K562 (cell line): ENCODE data around the gene PRDM16. TPM values are rescaled to one million over a fixed set of nuclear protein-coding genes. Genes with fewer than 3 reads are reported as not detected.

Experiments
- ATAC-seq: fragments of 200-7000 bp; cut with Tn5 transposase; 3 replicates; pipeline ENCODE4 v1.9.1; 2020; ENCODE audit warnings: moderate library complexity
- BruUV-seq: library from RNA; stranded (reverse); fragments of 400-500 nt; replicated peaks from 2 replicates; lab custom pipeline; 2021; lab: Mats Ljungman, UMichigan
- CTCF ChIA-PET: fragments of 300-600 bp; formaldehyde crosslinking; extraction: SDS; loops from one replicate; lab custom pipeline; 2021; ENCODE audit warnings: low intra/inter-chr PET ratio; lab: Yijun Ruan, JAX
- POLR2A ChIA-PET: fragments of 300-600, 350-650 bp; sonication (Branson Sonifier 250); formaldehyde crosslinking; extraction: SDS; loops from one replicate; lab custom pipeline; 2021; ENCODE audit warnings: antibody characterized with exemption, inconsistent platforms; lab: Yijun Ruan, JAX
- DNase-seq, 4 experiments: peaks; one replicate each; pipeline versions ENCODE4 v3.0.0 to v3.0.0-alpha.2; 2011 to 2018; ENCODE audit warnings: low spot score in 3 of 4, mixed read lengths in 3 of 4; ENCODE audit errors: extremely low read depth in 1 of 4
- FAIRE-seq: peaks from 2 replicates; lab custom pipeline; 2011; peaks lifted over from hg19 to GRCh38; lab: Jason Lieb, UNC
- H2AFZ ChIP-seq: 2 replicates; pipeline ENCODE4 v1.6.0; 2011; ENCODE audit warnings: low read depth, low read length, control low read depth, inconsistent platforms
- H3K27ac ChIP-seq: fragments of 200-600 bp; 3 replicates; pipeline ENCODE4 v1.8.0; 2011; ENCODE audit warnings: low read depth, mild to moderate bottlenecking, control low read depth, inconsistent platforms, low read length, moderate library complexity, mixed read lengths; ENCODE audit errors: extremely low read depth
- H3K27me3 ChIP-seq, 2 experiments: fragments of 300-600 bp in 1 of 2; 2 replicates in 1 of 2; 3 replicates in 1 of 2; pipeline versions ENCODE4 v1.6.0 to v1.8.0; 2011; ENCODE audit warnings: inconsistent platforms in 2 of 2, low read length in 2 of 2, mild to moderate bottlenecking in 1 of 2, mixed read lengths in 1 of 2, moderate library complexity in 1 of 2; ENCODE audit not compliant: control insufficient read depth in 2 of 2, insufficient read depth in 2 of 2
- H3K36me3 ChIP-seq: fragments of 300-600 bp; 3 replicates; pipeline ENCODE4 v1.8.0; 2011; ENCODE audit warnings: mild to moderate bottlenecking, low read length, inconsistent platforms; ENCODE audit not compliant: control insufficient read depth, insufficient read depth
- H3K4me1 ChIP-seq, 2 experiments: fragments of 200-600 bp in 1 of 2; replicated peaks in 1 of 2; 2 replicates in 1 of 2; 3 replicates in 1 of 2; pipeline versions ENCODE4 v1.5.1 to v1.8.0; 2011; ENCODE audit warnings: inconsistent platforms in 2 of 2, low read length in 2 of 2, mild to moderate bottlenecking in 1 of 2, mixed read lengths in 1 of 2, moderate library complexity in 1 of 2; ENCODE audit not compliant: control insufficient read depth in 2 of 2, insufficient read depth in 2 of 2
- H3K4me2 ChIP-seq: 2 replicates; pipeline ENCODE4 v1.6.1; 2011; ENCODE audit warnings: low read length, control low read depth, inconsistent platforms, mixed read lengths; ENCODE audit not compliant: insufficient read depth
- H3K4me3 ChIP-seq: fragments of 200-600 bp; sonication (generic), shearing (Covaris generic); 2 replicates; pipeline ENCODE4 v1.5.1; 2016; ENCODE audit warnings: control low read depth, inconsistent platforms
- H3K79me2 ChIP-seq: fragments of 200-600 bp; 3 replicates; pipeline ENCODE4 v1.8.0; 2011; ENCODE audit warnings: low read length, inconsistent platforms; ENCODE audit not compliant: control insufficient read depth, insufficient read depth
- H3K9ac ChIP-seq, 2 experiments: 2 replicates each; pipeline versions ENCODE4 v1.6.0 to v1.6.1; 2011; ENCODE audit warnings: low read depth in 2 of 2, low read length in 2 of 2, control low read depth in 1 of 2, inconsistent platforms in 1 of 2, mild to moderate bottlenecking in 1 of 2, mixed read lengths in 1 of 2; ENCODE audit not compliant: insufficient read depth in 1 of 2
- H3K9me1 ChIP-seq: one replicate; pipeline ENCODE4 v1.6.0; 2011; ENCODE audit warnings: inconsistent platforms, mild to moderate bottlenecking, low read length, moderate library complexity; ENCODE audit not compliant: control insufficient read depth, insufficient read depth
- H3K9me3 ChIP-seq: replicated peaks from 2 replicates; pipeline ENCODE4 v1.5.1; 2011; ENCODE audit warnings: low read depth, low read length, inconsistent platforms; ENCODE audit not compliant: control insufficient read depth, insufficient read depth
- H4K20me1 ChIP-seq: replicated peaks from 2 replicates; pipeline ENCODE4 v1.6.1; 2011; ENCODE audit warnings: low read length, inconsistent platforms, mixed read lengths; ENCODE audit not compliant: control insufficient read depth, insufficient read depth
- ARNT ChIP-seq, 2 experiments: fragments of 450-650 bp; IDR thresholded peaks; 2 replicates each; pipeline ENCODE4 v1.6.1; 2016; ENCODE audit warnings: mild to moderate bottlenecking in 1 of 2
- DNMT1 ChIP-seq: fragments of 450-650 bp; IDR thresholded peaks from 2 replicates; pipeline ENCODE4 v1.6.1; 2016; ENCODE audit warnings: antibody characterized with exemption, mild to moderate bottlenecking
- E2F5 ChIP-seq: sonication (generic); formaldehyde crosslinking; IDR thresholded peaks from 2 replicates; pipeline ENCODE4 v1.8.0; 2022; ENCODE audit warnings: mild to moderate bottlenecking, missing genetic modification reagents
- ELF1 ChIP-seq: fragments of 200-800 bp; sonication (Bioruptor generic); IDR thresholded peaks from 2 replicates; pipeline ENCODE4 v1.6.1; 2016; ENCODE audit warnings: missing genetic modification characterization, missing compliant biosample characterization
- HDAC2 ChIP-seq: fragments of 450-650 bp; IDR thresholded peaks from 2 replicates; pipeline ENCODE4 v1.6.1; 2016; ENCODE audit warnings: mild to moderate bottlenecking
- HMGN3 ChIP-seq: IDR thresholded peaks from 2 replicates; pipeline ENCODE4 v1.6.1; 2011; ENCODE audit warnings: borderline replicate concordance, low read depth, mild to moderate bottlenecking, mixed read lengths, low read length; ENCODE audit not compliant: insufficient read length; ENCODE audit errors: extremely low read depth
- PKNOX1 ChIP-seq: fragments of 450-650 bp; IDR thresholded peaks from 2 replicates; pipeline ENCODE4 v1.6.1; 2016
- POLR2AphosphoS5 ChIP-seq: IDR thresholded peaks from 2 replicates; pipeline ENCODE4 v1.6.1; 2011; ENCODE audit warnings: mild to moderate bottlenecking, low read depth, low read length, moderate library complexity; ENCODE audit not compliant: control insufficient read depth, insufficient read depth
- SIX5 ChIP-seq, 2 experiments: IDR thresholded peaks; 2 replicates each; pipeline ENCODE4 v1.6.1; 2011; ENCODE audit warnings: low read length in 2 of 2, borderline replicate concordance in 1 of 2, low read depth in 1 of 2, mild to moderate bottlenecking in 1 of 2, moderate library complexity in 1 of 2; ENCODE audit not compliant: insufficient read depth in 1 of 2
- ZBTB2 ChIP-seq: fragments of 450-650 bp; IDR thresholded peaks from 2 replicates; pipeline ENCODE4 v1.6.1; 2016; ENCODE audit warnings: antibody characterized with exemption
- ZKSCAN1 ChIP-seq: fragments of 150-350 bp; IDR thresholded peaks from 2 replicates; pipeline ENCODE4 v1.6.1; 2016; ENCODE audit warnings: low read depth, low read length
- ZNF184 ChIP-seq: sonication (generic); formaldehyde crosslinking; IDR thresholded peaks from 2 replicates; pipeline ENCODE4 v1.5.0; 2020; ENCODE audit warnings: missing genetic modification reagents
- WGBS: fragments of 100-300 bp; shearing (Covaris generic); methylation state at CpG from one replicate; pipeline ENCODE4 v1.1.6; 2016; ENCODE audit warnings: low coverage, mixed read lengths; ENCODE audit not compliant: insufficient coverage; ENCODE audit errors: missing lambda C conversion rate; 5-methylcytosine and 5-hydroxymethylcytosine counted together
- in situ Hi-C: fragments of 300-500 bp; cut with MboI; formaldehyde crosslinking; loops from 4 replicates; pipeline ENCODE4 v1.15.0; 2018; ENCODE audit warnings: inconsistent platforms, mixed read lengths
- intact Hi-C: fragments of 100-400 bp; cut with micrococcal nuclease; formaldehyde crosslinking; loops from 2 replicates; pipeline ENCODE4 v1.14.2; 2022
- polyA plus RNA-seq, 8 experiments: library from polyadenylated mRNA; depleted of rRNA in 4 of 8; stranded (reverse) in 5 of 8; unstranded in 3 of 8; fragments of >200 nt; fragmentation: Nextera tagmentation in 2 of 8; fragmentation: Illumina TruSeq in 1 of 8; extraction: Ambion mirVana in 2 of 8; extraction: Trizol in 1 of 8; gene quantifications; 2 replicates each; pipeline versions ENCODE4 v1.2.1 to v1.2.3, GENCODE V29; 2011 to 2014; ENCODE audit warnings: inconsistent platforms in 1 of 8, missing spikeins in 1 of 8
- total RNA-seq, 7 experiments: library from RNA; depleted of rRNA in 6 of 7; stranded (reverse); fragments of >200 nt in 6 of 7; fragmentation: Illumina TruSeq in 2 of 7; extraction: Trizol in 2 of 7; gene quantifications; 2 replicates each; pipeline versions ENCODE4 v1.2.1 to v1.2.3, GENCODE V29; 2011 to 2021; ENCODE audit warnings: low replicate concordance in 1 of 7
- TF ChIP-seq, protein P1 (sequence below): sonication (generic); formaldehyde crosslinking; IDR thresholded peaks from 2 replicates; pipeline ENCODE4 v1.8.1; 2022; ENCODE audit warnings: missing genetic modification reagents
- TF ChIP-seq, protein P2 (sequence below): IDR thresholded peaks from 2 replicates; pipeline ENCODE4 v1.6.1; 2011; ENCODE audit not compliant: insufficient read length; ENCODE audit errors: extremely low read depth
- TF ChIP-seq, protein P3 (sequence below): fragments of 250-450 bp; sonication (Bioruptor Pico); IDR thresholded peaks from 2 replicates; pipeline ENCODE4 v1.6.1; 2021; ENCODE audit warnings: mild to moderate bottlenecking

PRDM16 gene
- total and polyA plus RNA-seq, 9 of the 15 experiments (the other 6 are each of a cell fraction or from before 2014, with no cell fraction given): 0.10 to 0.27 TPM; not detected in 7

DNA sequence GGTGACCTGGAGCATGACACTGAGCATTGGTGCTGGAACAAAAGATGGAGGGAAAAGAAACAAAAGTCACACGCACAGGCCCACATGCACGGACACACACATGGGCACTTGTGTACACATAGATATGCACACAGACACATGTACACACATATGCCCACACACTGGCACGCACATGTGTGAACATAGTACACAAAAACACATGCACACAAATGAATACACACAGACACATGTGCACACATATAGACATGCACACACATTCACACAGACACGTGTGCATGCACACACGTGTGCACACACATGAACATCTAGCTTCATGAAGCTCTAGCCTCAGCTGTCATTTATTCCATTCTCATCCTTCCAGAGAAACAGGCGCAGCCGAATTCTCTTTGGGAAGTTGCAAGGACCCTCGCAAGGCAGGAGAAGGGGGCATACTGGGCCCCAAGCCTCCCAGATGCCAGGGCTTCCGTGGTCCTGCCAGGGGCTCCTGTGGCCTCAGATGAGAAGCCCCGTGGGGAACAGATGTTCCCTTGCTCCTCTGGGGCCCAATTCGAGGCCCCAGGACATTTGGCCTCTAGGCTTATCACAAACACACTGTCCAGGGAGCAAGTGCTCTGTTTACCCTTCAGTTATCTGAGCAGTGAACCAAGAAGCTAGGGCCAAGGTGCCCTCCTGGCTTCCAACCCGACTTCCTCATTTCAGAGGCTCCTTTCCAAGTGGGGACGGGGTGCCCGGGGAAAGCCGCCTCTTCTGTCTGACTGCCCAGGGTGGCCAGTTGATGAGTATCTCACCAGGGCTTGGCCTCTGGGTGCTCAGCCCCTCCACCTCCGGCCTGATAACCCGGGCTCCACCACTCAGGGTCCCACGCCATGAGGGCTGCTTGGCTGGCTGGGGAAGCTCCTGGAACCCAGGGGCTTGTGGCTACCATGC lies 269.1 kb downstream of the PRDM16 start:
- ChIA-PET CTCF (no interaction called here), POLR2A (no interaction called here)
- Histone ChIP-seq H3K27me3 (peaks cover 0 to 4% of the 10 kb centered on the region in 2 experiments; a peak in 1 of 5 replicates), H3K79me2 (no peaks in the 10 kb centered on the region), H3K4me3 (no peak overlapping the region), H2AFZ (no peak overlapping the region), H3K4me2 (no peak overlapping the region), H3K9me1 (no peaks in the 10 kb centered on the region), H3K4me1 (no peaks in the 10 kb centered on the region), H3K9me3 (peaks cover 12% of the 10 kb centered on the region; the same call in 1 of the 2 replicates), H3K27ac (no peak overlapping the region), H3K36me3 (no peaks in the 10 kb centered on the region), H4K20me1 (no peaks in the 10 kb centered on the region; the same call in 1 of the 2 replicates), H3K9ac (no peak overlapping the region)
- FAIRE-seq: no peak
- no peak for DNase-seq
- intact Hi-C loops: no loop called here
- 2% methylated on average over 18 of the region's 18 CpGs for whole genome bisulfite sequencing
- in situ Hi-C loops: no loop called here
- ATAC-seq: no peak
- no TSS peak for BruUV-seq
- no peak for TF ChIP-seq SIX5 (IDR thresholded peaks at IDR 0.05; ENCODE audit: borderline replicate concordance in 1 of 2, insufficient read depth in 1 of 2, low read depth in 1 of 2, low read length in 2 of 2)
- TF ChIP-seq PKNOX1: no peak
- no peak for TF ChIP-seq POLR2AphosphoS5
- TF ChIP-seq ZKSCAN1: no peak
- TF ChIP-seq DNMT1: no peak
- TF ChIP-seq, protein P1, sequence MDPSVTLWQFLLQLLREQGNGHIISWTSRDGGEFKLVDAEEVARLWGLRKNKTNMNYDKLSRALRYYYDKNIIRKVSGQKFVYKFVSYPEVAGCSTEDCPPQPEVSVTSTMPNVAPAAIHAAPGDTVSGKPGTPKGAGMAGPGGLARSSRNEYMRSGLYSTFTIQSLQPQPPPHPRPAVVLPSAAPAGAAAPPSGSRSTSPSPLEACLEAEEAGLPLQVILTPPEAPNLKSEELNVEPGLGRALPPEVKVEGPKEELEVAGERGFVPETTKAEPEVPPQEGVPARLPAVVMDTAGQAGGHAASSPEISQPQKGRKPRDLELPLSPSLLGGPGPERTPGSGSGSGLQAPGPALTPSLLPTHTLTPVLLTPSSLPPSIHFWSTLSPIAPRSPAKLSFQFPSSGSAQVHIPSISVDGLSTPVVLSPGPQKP (CRISPR knock-in tag): no peak
- no peak for TF ChIP-seq HDAC2
- TF ChIP-seq ZBTB2: no peak
- TF ChIP-seq, protein P2, sequence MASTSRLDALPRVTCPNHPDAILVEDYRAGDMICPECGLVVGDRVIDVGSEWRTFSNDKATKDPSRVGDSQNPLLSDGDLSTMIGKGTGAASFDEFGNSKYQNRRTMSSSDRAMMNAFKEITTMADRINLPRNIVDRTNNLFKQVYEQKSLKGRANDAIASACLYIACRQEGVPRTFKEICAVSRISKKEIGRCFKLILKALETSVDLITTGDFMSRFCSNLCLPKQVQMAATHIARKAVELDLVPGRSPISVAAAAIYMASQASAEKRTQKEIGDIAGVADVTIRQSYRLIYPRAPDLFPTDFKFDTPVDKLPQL: no peak
- TF ChIP-seq, protein P3, sequence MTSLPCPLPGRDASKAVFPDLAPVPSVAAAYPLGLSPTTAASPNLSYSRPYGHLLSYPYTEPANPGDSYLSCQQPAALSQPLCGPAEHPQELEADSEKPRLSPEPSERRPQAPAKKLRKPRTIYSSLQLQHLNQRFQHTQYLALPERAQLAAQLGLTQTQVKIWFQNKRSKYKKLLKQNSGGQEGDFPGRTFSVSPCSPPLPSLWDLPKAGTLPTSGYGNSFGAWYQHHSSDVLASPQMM (CRISPR knock-in tag): no peak
- no peak for TF ChIP-seq ARNT (IDR thresholded peaks at IDR 0.05)
- no peak for TF ChIP-seq ELF1 (tag)
- no peak for TF ChIP-seq E2F5 (CRISPR knock-in tag)
- TF ChIP-seq ZNF184: no peak
- TF ChIP-seq HMGN3: no peak
